AG04450 (cell line): ENCODE results near the gene PDLIM1. TPM values are rescaled to one million over a fixed set of nuclear protein-coding genes. Genes with fewer than 3 reads are reported as not detected.
"Not testable (repeated sequence)": the region's sequence is repeated elsewhere in the genome, so short reads cannot be mapped to it uniquely, and the experiment has no call there.

Source experiments
- CTCF ChIA-PET: fragments of 300-600, 350-600 bp; formaldehyde crosslinking; extraction: SDS; loops from one replicate; lab custom pipeline; 2022; ENCODE audit warnings: antibody characterized with exemption, inconsistent platforms; lab: Charles Lee
- POLR2A ChIA-PET: fragments of 350-600 bp; formaldehyde crosslinking; extraction: SDS; loops from one replicate; lab custom pipeline; 2021; ENCODE audit warnings: antibody characterized with exemption, inconsistent platforms; lab: Yijun Ruan, JAX
- DNase-seq: peaks from one replicate; pipeline ENCODE4 v3.0.0-alpha.2; 2011; ENCODE audit warnings: low read depth, low spot score
- H3K27ac ChIP-seq: one replicate; pipeline ENCODE4 v1.5.1; 2012; ENCODE audit warnings: low read depth, low read length, control low read depth
- H3K27me3 ChIP-seq: one replicate; pipeline ENCODE4 v1.6.0; 2012; ENCODE audit warnings: low read length; ENCODE audit not compliant: control insufficient read depth, insufficient read depth
- H3K4me3 ChIP-seq: 2 replicates; pipeline ENCODE4 v1.5.1; 2011; ENCODE audit warnings: mild to moderate bottlenecking, low read depth, low read length, control low read depth
- H3K9me3 ChIP-seq: 2 replicates; pipeline ENCODE4 v1.5.1; 2012; ENCODE audit warnings: low read length; ENCODE audit not compliant: control insufficient read depth, insufficient read depth
- polyA plus RNA-seq: library from polyadenylated mRNA; depleted of rRNA; stranded (reverse); fragments of >200 nt; gene quantifications from 2 replicates; pipeline ENCODE4 v1.2.3, GENCODE V29; 2011
- TF ChIP-seq, protein P1 (sequence below): IDR thresholded peaks from 2 replicates; pipeline ENCODE4 v1.5.1; 2011; ENCODE audit warnings: low read depth, low read length, control low read depth, inconsistent platforms

PDLIM1 gene
- polyA plus RNA-seq, 1 experiment = 255 TPM

DNA sequence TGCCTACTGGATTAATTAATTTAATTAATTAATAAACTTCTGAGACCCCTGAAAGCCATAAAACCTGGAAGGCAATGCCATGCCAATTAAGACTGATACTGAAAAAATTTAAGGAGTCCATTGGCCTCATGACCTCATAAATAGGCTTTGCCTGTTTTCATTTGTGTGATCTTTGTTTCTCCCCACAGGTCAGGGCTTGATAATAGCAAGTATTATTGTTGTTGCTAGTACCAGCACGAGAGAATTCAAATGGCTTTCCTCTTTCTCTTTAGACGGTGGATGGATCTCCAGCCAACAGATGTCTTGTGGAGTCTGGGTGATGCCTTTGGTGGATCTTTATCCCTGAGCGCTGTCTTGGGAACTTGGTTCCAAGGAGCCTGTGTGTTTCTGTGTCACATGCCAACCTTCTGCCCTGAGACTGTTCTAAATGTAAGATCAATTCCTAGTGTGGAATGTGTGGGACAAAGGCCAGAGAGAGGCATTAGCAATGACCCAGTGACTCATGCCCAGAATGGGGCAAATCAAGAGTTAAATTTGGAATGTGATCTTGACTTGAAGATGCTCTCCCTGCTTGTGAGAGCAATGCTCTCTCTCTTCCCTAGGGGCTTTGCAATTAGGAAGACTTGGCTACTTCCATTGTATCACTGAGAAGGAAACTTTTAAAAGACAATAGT lies 79.1 kb downstream of the PDLIM1 start:
- POLR2A ChIA-PET = no interaction called here
- TF ChIP-seq, protein P1, sequence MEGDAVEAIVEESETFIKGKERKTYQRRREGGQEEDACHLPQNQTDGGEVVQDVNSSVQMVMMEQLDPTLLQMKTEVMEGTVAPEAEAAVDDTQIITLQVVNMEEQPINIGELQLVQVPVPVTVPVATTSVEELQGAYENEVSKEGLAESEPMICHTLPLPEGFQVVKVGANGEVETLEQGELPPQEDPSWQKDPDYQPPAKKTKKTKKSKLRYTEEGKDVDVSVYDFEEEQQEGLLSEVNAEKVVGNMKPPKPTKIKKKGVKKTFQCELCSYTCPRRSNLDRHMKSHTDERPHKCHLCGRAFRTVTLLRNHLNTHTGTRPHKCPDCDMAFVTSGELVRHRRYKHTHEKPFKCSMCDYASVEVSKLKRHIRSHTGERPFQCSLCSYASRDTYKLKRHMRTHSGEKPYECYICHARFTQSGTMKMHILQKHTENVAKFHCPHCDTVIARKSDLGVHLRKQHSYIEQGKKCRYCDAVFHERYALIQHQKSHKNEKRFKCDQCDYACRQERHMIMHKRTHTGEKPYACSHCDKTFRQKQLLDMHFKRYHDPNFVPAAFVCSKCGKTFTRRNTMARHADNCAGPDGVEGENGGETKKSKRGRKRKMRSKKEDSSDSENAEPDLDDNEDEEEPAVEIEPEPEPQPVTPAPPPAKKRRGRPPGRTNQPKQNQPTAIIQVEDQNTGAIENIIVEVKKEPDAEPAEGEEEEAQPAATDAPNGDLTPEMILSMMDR = no peak
- Histone ChIP-seq H3K9me3 (no peaks in the 10 kb centered on the region), H3K27me3 (no peaks in the 10 kb centered on the region), H3K27ac (no peak overlapping the region), H3K4me3 (no peak overlapping the region)
- no peak for DNase-seq
- CTCF ChIA-PET = interaction anchor here (1.0 to 3.4 kb wide), 5 partner anchors 31 to 163 kb away, joined by 3 to 40 read pairs (median 8); no protein-coding TSS in a partner anchor

DNA sequence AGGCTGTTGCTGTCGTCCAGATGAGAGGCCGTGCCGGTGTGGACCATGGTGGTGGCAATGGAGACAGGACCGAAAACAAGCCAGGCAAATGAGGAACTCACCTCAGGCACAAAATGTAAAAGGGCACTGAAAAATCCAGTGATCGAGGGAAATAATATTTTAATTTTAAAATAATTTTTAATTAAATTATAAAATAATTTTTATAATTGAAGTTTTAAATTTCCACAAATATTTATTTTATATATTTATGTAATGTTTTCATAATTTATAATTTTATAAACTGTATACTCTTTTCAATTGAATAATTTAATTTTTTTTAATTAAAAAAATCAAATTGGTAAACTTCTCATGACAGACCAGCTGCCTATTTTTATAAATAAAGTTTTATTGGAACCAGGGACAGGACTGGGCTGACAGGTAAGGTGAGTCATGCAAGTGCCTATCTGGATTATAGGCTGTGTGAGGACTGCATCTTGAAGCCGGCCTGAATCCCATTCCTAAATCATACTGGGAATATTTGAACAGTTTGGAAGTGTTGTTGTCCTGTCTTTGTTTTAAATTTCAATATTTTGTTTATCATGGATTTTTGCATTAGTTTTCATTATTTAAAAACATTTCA lies 81.2 kb downstream of the PDLIM1 start:
- Histone ChIP-seq H3K9me3 (no peaks in the 10 kb centered on the region), H3K4me3 (no peak overlapping the region), H3K27me3 (no peaks in the 10 kb centered on the region), H3K27ac (no peak overlapping the region)
- no peak for DNase-seq
- ChIA-PET POLR2A (no interaction called here), CTCF (interaction anchor here (0.6 to 3.4 kb wide), 15 partner anchors 8 to 677 kb away, joined by 3 to 40 read pairs (median 5); no protein-coding TSS in a partner anchor)
- TF ChIP-seq, protein P1 = no peak

DNA sequence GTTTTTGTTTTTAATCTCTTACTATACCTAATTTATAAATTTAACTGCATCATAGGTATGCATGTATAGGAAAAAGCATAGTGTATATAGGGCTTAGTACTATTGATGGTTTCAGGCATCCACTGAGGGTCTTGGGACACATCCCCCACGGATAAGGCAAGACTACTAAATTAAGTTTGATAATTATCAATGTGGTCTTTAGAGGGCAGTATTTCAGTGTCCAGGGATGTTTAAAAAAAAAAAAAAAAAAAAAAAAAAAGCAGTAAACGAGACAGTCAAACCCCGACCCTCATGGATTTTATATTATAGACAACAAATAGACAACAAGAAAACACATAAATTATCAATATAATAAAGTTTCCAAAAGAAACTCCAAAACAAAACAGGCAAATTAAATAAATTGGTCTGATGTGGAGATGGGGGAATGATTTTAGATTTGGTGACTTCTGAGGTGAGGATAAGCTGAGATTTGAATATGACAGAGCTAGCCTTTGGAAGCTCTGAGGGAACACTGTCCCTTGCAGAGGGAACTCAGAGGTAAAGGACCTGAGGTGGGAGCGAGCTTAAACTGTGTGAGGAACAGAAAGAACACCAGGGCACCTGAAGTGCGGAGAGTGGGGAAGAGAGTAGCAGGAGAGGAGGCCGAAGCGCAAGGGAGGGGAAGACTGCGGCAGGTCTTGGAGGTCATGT lies 82.0 kb downstream of the PDLIM1 start:
- Histone ChIP-seq H3K27ac (no peak overlapping the region), H3K27me3 (no peaks in the 10 kb centered on the region), H3K4me3 (no peak overlapping the region), H3K9me3 (no peaks in the 10 kb centered on the region)
- no peak for DNase-seq
- ChIA-PET CTCF (interaction anchor here (0.6 to 3.4 kb wide), 14 partner anchors 17 to 678 kb away, joined by 3 to 40 read pairs (median 5); no protein-coding TSS in a partner anchor), POLR2A (no interaction called here)
- TF ChIP-seq, protein P1 = peak; percentile 56

DNA sequence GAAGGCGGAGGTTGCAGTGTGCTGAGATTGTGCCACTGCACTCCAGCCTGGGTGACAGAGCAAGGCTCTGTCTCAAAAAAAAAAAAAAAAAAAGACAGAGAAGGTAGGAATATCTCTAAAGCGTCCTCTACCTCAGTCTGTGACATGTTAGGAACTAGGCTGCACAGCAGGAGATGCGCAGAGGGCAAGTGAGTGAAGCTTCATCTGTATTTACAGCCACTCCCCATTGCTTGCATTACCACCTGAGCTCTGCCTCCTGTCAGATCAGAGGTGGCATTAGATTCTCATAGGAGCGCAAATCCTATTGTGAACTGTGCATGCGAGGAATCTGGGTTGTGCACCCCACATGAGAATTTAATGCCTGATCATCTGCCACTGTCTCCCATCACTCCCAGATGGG lies 87.9 kb downstream of the PDLIM1 start:
- H3K9me3 ChIP-seq, H3K4me3 ChIP-seq, H3K27me3 ChIP-seq, H3K27ac ChIP-seq, POLR2A ChIA-PET, DNase-seq: not testable (repeated sequence)
- CTCF ChIA-PET = interaction anchor here (0.7 to 7.2 kb wide), 7 partner anchors 19 to 226 kb away, joined by 3 to 67 read pairs (median 8); no protein-coding TSS in a partner anchor

DNA sequence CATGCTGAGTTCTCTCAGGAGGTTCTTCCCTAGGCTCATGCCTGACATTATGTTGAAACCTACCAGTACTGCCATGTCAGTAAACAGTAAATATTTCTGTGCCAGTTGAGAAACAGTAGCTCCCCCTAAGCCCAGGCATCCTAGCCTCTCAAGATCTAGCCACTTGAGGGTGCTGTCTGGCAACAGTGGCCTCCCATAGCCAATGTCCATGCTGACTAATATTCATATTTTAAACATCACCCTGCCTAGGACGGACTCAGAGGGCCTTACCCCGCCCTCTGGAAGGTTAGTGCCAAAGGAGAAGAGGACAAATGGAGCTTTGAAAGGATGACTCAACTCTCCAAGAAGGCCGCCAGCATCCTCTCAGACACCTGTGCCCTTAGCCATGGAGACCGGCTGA lies 89.1 kb downstream of the PDLIM1 start:
- Histone ChIP-seq H3K27ac (no peak overlapping the region), H3K9me3 (no peaks in the 10 kb centered on the region), H3K4me3 (no peak overlapping the region), H3K27me3 (no peaks in the 10 kb centered on the region)
- TF ChIP-seq, protein P1 = peak; percentile 55
- DNase-seq = no peak
- POLR2A ChIA-PET = no interaction called here
- CTCF ChIA-PET = interaction anchor here (0.6 to 7.2 kb wide), 13 partner anchors 8 to 398 kb away, joined by 3 to 67 read pairs (median 4); no protein-coding TSS in a partner anchor
